SK-N-SH treated with all-trans-retinoic acid at 6 μM for 48 hours (cell line): ENCODE results near the gene MRPL21.

Experiments used
- ATAC-seq: fragments of 200-7000 bp; cut with Tn5 transposase; 3 replicates; pipeline ENCODE4 v1.9.1; 2020; ENCODE audit warnings: mild to moderate bottlenecking, moderate library complexity
- ARNTL ChIP-seq: fragments of 450-650 bp; formaldehyde crosslinking; IDR thresholded peaks from 2 replicates; pipeline ENCODE4 v1.5.0; 2020; ENCODE audit warnings: low read depth, mild to moderate bottlenecking, moderate library complexity, borderline replicate concordance
- BACH2 ChIP-seq: fragments of 250-450 bp; sonication (Bioruptor Pico); IDR thresholded peaks from 2 replicates; pipeline ENCODE4 v1.9.0; 2021; ENCODE audit warnings: mild to moderate bottlenecking, borderline replicate concordance
- CSDC2 ChIP-seq: fragments of 250-450 bp; sonication (Bioruptor Pico); IDR thresholded peaks from 2 replicates; pipeline ENCODE4 v1.5.0; 2020; ENCODE audit warnings: mild to moderate bottlenecking, moderate library complexity
- ESRRG ChIP-seq: fragments of 250-450 bp; sonication (Bioruptor Pico); IDR thresholded peaks from 2 replicates; pipeline ENCODE4 v1.6.1; 2021; ENCODE audit warnings: mild to moderate bottlenecking
- GLIS3 ChIP-seq: fragments of 250-450 bp; sonication (Bioruptor Pico); IDR thresholded peaks from 2 replicates; pipeline ENCODE4 v1.5.0; 2020; ENCODE audit warnings: mild to moderate bottlenecking, moderate library complexity
- ISL1 ChIP-seq: fragments of 250-450 bp; sonication (Bioruptor Pico); IDR thresholded peaks from 2 replicates; pipeline ENCODE4 v2.1.2; 2022; ENCODE audit warnings: mild to moderate bottlenecking, moderate library complexity
- OSR1 ChIP-seq: fragments of 250-450 bp; sonication (Bioruptor Pico); IDR thresholded peaks from 2 replicates; pipeline ENCODE4 v1.8.0; 2022; ENCODE audit warnings: moderate library complexity, mild to moderate bottlenecking, inconsistent platforms
- PPARA ChIP-seq: fragments of 250-450 bp; sonication (Bioruptor Pico); IDR thresholded peaks from 2 replicates; pipeline ENCODE4 v1.5.0; 2020; ENCODE audit warnings: mild to moderate bottlenecking, borderline replicate concordance
- RARB ChIP-seq: fragments of 250-450 bp; sonication (Bioruptor Pico); IDR thresholded peaks from 2 replicates; pipeline ENCODE4 v1.8.0; 2021; ENCODE audit warnings: mild to moderate bottlenecking, moderate library complexity
- SNAI2 ChIP-seq: fragments of 250-450 bp; sonication (Bioruptor Pico); IDR thresholded peaks from 2 replicates; pipeline ENCODE4 v1.5.0; 2020; ENCODE audit warnings: mild to moderate bottlenecking, moderate library complexity
- TCF4 ChIP-seq: fragments of 250-450 bp; sonication (Bioruptor Pico); IDR thresholded peaks from 2 replicates; pipeline ENCODE4 v1.8.0; 2021; ENCODE audit warnings: mild to moderate bottlenecking, moderate library complexity, borderline replicate concordance
- TOX ChIP-seq: fragments of 250-450 bp; sonication (Bioruptor Pico); IDR thresholded peaks from 2 replicates; pipeline ENCODE4 v1.8.0; 2021; ENCODE audit warnings: mild to moderate bottlenecking, moderate library complexity, borderline replicate concordance
- ZC3H10 ChIP-seq: fragments of 250-450 bp; sonication (Bioruptor Pico); IDR thresholded peaks from 2 replicates; pipeline ENCODE4 v1.5.1; 2021; ENCODE audit warnings: mild to moderate bottlenecking, moderate library complexity
- ZFP3 ChIP-seq: fragments of 250-450 bp; sonication (Bioruptor Pico); IDR thresholded peaks from 2 replicates; pipeline ENCODE4 v1.5.0; 2020; ENCODE audit warnings: mild to moderate bottlenecking, moderate library complexity
- ZNF565 ChIP-seq: fragments of 450-650 bp; formaldehyde crosslinking; conservative IDR thresholded peaks from 2 replicates; pipeline ENCODE4 v1.5.0; 2020; ENCODE audit warnings: low read depth, mild to moderate bottlenecking, moderate library complexity
- ZNF70 ChIP-seq: fragments of 450-650 bp; formaldehyde crosslinking; IDR thresholded peaks from 2 replicates; pipeline ENCODE4 v1.5.0; 2020; ENCODE audit warnings: mild to moderate bottlenecking, moderate library complexity
- ZNF8 ChIP-seq: fragments of 450-650 bp; formaldehyde crosslinking; IDR thresholded peaks from 2 replicates; pipeline ENCODE4 v1.5.0; 2020; ENCODE audit warnings: mild to moderate bottlenecking, moderate library complexity
- TF ChIP-seq, protein P1 (sequence below): fragments of 250-450 bp; sonication (Bioruptor Pico); IDR thresholded peaks from 2 replicates; pipeline ENCODE4 v1.5.1; 2021; ENCODE audit warnings: mild to moderate bottlenecking, moderate library complexity
- TF ChIP-seq, protein P2 (sequence below): fragments of 250-450 bp; sonication (Bioruptor Pico); IDR thresholded peaks from 2 replicates; pipeline ENCODE4 v1.5.1; 2020; ENCODE audit warnings: low read depth, mild to moderate bottlenecking, moderate library complexity
- TF ChIP-seq, protein P3 (sequence below): fragments of 250-450 bp; sonication (Bioruptor Pico); IDR thresholded peaks from 2 replicates; pipeline ENCODE4 v1.8.0; 2020; ENCODE audit warnings: mild to moderate bottlenecking, moderate library complexity, borderline replicate concordance
- TF ChIP-seq, protein P4 (sequence below): fragments of 250-450 bp; sonication (Bioruptor Pico); IDR thresholded peaks from 2 replicates; pipeline ENCODE4 v1.8.0; 2021; ENCODE audit warnings: low read depth, mild to moderate bottlenecking, moderate library complexity, borderline replicate concordance
- TF ChIP-seq, protein P5 (sequence below): fragments of 250-450 bp; sonication (Bioruptor Pico); IDR thresholded peaks from 2 replicates; pipeline ENCODE4 v1.5.0; 2020; ENCODE audit warnings: mild to moderate bottlenecking, moderate library complexity

MRPL21 gene

DNA sequence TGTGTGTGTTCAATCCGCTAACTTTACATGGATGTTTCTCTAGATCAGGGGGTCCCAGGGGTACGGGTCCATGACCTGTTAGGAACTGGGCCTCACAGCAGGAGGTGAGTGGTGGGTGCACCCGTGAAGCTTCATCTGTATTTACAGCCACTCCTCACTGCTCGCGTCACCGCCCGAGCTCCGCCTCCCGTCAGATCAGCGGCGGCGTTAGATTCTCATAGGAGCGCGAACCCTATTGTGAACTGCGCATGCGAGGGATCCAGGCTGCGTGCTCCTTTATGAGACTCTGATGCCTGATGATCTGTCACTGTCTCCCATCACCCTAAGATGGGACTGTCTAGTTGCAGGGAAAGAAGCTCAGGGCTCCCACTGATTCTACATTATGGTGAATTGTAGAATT lies 45.3 kb upstream of the MRPL21 start (continued):
- no peak for TF ChIP-seq TCF4 (CRISPR knock-in tag)
- TF ChIP-seq, protein P1, sequence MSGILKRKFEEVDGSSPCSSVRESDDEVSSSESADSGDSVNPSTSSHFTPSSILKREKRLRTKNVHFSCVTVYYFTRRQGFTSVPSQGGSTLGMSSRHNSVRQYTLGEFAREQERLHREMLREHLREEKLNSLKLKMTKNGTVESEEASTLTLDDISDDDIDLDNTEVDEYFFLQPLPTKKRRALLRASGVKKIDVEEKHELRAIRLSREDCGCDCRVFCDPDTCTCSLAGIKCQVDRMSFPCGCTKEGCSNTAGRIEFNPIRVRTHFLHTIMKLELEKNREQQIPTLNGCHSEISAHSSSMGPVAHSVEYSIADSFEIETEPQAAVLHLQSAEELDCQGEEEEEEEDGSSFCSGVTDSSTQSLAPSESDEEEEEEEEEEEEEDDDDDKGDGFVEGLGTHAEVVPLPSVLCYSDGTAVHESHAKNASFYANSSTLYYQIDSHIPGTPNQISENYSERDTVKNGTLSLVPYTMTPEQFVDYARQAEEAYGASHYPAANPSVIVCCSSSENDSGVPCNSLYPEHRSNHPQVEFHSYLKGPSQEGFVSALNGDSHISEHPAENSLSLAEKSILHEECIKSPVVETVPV (CRISPR knock-in tag): no peak
- TF ChIP-seq, protein P2, sequence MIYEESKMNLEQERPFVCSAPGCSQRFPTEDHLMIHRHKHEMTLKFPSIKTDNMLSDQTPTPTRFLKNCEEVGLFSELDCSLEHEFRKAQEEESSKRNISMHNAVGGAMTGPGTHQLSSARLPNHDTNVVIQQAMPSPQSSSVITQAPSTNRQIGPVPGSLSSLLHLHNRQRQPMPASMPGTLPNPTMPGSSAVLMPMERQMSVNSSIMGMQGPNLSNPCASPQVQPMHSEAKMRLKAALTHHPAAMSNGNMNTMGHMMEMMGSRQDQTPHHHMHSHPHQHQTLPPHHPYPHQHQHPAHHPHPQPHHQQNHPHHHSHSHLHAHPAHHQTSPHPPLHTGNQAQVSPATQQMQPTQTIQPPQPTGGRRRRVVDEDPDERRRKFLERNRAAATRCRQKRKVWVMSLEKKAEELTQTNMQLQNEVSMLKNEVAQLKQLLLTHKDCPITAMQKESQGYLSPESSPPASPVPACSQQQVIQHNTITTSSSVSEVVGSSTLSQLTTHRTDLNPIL (CRISPR knock-in tag): no peak

DNA sequence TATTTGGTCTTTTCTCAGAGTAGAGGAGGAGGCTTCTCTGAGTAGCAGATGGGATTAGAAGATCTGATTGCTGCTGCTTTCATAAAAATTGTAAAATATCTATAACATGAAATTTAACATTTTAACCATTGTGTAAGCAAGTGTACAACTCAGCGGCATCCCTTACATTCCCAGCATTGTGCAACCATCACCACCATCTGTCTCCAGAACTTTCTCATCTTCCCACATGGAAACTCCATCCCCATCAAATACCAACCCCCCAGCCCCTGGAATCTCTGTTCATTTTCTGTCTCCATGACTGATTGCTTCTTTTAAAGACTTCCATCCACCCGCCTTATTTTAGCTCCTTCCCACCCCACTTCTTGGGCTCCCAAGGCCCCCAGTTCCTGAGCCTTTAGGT lies 44.9 kb upstream of the MRPL21 start:
- TF ChIP-seq ZNF70 (CRISPR knock-in tag) (no peak), ESRRG (CRISPR knock-in tag) (no peak), GLIS3 (no peak), CSDC2 (no peak)
- TF ChIP-seq, protein P3, sequence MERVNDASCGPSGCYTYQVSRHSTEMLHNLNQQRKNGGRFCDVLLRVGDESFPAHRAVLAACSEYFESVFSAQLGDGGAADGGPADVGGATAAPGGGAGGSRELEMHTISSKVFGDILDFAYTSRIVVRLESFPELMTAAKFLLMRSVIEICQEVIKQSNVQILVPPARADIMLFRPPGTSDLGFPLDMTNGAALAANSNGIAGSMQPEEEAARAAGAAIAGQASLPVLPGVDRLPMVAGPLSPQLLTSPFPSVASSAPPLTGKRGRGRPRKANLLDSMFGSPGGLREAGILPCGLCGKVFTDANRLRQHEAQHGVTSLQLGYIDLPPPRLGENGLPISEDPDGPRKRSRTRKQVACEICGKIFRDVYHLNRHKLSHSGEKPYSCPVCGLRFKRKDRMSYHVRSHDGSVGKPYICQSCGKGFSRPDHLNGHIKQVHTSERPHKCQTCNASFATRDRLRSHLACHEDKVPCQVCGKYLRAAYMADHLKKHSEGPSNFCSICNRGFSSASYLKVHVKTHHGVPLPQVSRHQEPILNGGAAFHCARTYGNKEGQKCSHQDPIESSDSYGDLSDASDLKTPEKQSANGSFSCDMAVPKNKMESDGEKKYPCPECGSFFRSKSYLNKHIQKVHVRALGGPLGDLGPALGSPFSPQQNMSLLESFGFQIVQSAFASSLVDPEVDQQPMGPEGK: no peak
- TF ChIP-seq, protein P1 (CRISPR knock-in tag): no peak
- TF ChIP-seq, protein P4, sequence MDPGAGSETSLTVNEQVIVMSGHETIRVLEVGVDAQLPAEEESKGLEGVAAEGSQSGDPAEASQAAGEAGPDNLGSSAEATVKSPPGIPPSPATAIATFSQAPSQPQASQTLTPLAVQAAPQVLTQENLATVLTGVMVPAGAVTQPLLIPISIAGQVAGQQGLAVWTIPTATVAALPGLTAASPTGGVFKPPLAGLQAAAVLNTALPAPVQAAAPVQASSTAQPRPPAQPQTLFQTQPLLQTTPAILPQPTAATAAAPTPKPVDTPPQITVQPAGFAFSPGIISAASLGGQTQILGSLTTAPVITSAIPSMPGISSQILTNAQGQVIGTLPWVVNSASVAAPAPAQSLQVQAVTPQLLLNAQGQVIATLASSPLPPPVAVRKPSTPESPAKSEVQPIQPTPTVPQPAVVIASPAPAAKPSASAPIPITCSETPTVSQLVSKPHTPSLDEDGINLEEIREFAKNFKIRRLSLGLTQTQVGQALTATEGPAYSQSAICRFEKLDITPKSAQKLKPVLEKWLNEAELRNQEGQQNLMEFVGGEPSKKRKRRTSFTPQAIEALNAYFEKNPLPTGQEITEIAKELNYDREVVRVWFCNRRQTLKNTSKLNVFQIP (CRISPR knock-in tag): no peak
- ATAC-seq: no peak

DNA sequence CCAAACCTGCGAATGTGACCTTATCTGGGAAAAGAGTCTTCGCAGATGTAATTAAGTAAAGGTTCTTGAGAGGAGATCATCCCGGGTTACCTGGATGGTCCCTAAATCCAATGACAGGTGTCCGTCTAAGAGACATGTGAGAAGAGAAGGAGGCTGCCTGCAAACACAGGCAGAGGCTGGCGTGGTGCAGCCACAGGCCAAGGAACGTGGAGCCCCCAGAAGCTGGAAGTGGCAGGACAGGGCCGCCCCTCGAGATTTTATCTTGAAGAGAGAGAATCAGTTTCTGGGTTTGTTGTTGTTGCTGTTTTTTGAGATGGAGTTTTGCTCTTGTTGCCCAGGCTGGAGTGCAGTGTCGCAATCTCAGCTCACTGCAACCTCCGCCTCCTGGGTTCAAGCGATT lies 43.5 kb upstream of the MRPL21 start:
- TF ChIP-seq ZNF8: no peak
- TF ChIP-seq ISL1 (CRISPR knock-in tag): no peak
- no peak for TF ChIP-seq ZC3H10 (CRISPR knock-in tag)
- no peak for TF ChIP-seq GLIS3
- TF ChIP-seq, protein P5, sequence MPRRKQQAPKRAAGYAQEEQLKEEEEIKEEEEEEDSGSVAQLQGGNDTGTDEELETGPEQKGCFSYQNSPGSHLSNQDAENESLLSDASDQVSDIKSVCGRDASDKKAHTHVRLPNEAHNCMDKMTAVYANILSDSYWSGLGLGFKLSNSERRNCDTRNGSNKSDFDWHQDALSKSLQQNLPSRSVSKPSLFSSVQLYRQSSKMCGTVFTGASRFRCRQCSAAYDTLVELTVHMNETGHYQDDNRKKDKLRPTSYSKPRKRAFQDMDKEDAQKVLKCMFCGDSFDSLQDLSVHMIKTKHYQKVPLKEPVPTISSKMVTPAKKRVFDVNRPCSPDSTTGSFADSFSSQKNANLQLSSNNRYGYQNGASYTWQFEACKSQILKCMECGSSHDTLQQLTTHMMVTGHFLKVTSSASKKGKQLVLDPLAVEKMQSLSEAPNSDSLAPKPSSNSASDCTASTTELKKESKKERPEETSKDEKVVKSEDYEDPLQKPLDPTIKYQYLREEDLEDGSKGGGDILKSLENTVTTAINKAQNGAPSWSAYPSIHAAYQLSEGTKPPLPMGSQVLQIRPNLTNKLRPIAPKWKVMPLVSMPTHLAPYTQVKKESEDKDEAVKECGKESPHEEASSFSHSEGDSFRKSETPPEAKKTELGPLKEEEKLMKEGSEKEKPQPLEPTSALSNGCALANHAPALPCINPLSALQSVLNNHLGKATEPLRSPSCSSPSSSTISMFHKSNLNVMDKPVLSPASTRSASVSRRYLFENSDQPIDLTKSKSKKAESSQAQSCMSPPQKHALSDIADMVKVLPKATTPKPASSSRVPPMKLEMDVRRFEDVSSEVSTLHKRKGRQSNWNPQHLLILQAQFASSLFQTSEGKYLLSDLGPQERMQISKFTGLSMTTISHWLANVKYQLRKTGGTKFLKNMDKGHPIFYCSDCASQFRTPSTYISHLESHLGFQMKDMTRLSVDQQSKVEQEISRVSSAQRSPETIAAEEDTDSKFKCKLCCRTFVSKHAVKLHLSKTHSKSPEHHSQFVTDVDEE (CRISPR knock-in tag): no peak
- TF ChIP-seq BACH2 (CRISPR knock-in tag): no peak
- TF ChIP-seq RARB: no peak
- no peak for TF ChIP-seq ZNF565 (CRISPR knock-in tag)
- TF ChIP-seq, protein P4 (CRISPR knock-in tag): no peak
- TF ChIP-seq, protein P2 (CRISPR knock-in tag): no peak
- TF ChIP-seq, protein P1 (CRISPR knock-in tag): no peak
- no peak for TF ChIP-seq TCF4 (CRISPR knock-in tag)
- TF ChIP-seq SNAI2 (CRISPR knock-in tag): no peak
- TF ChIP-seq TOX (CRISPR knock-in tag): no peak
- no peak for TF ChIP-seq OSR1 (CRISPR knock-in tag)
- no peak for TF ChIP-seq PPARA (CRISPR knock-in tag)
- no peak for TF ChIP-seq ZFP3 (CRISPR knock-in tag)
- no peak for TF ChIP-seq ARNTL (CRISPR knock-in tag)
- TF ChIP-seq CSDC2: no peak
- ATAC-seq: no peak
